IMR-90 (cell line): ENCODE measurements around the gene CMTR1. TPM values are rescaled to one million over a fixed set of nuclear protein-coding genes. Genes with fewer than 3 reads are reported as not detected.

Experiments
- ATAC-seq: fragments of 200-7000 bp; cut with Tn5 transposase; 2 replicates; pipeline ENCODE4 v1.9.1; 2020; ENCODE audit warnings: low read depth, mild to moderate bottlenecking, moderate library complexity
- BruUV-seq: library from RNA; stranded (reverse); fragments of 400-500 nt; replicated peaks from 2 replicates; lab custom pipeline; 2021; lab: Mats Ljungman, UMichigan
- CTCF ChIA-PET: fragments of 300-600 bp; formaldehyde crosslinking; extraction: SDS; loops from one replicate; lab custom pipeline; 2021; ENCODE audit warnings: antibody characterized with exemption; lab: Yijun Ruan, JAX
- POLR2A ChIA-PET: fragments of 300-600 bp; sonication (Branson Sonifier 250); formaldehyde crosslinking; loops from one replicate; lab custom pipeline; 2022; ENCODE audit warnings: antibody characterized with exemption; ENCODE audit not compliant: unreplicated experiment; lab: Charles Lee
- DNase-seq: peaks from one replicate; pipeline ENCODE4 v3.0.0; 2013
- H2AFZ ChIP-seq: replicated peaks from 2 replicates; pipeline ENCODE3; 2013; ENCODE audit warnings: low read length, mild to moderate bottlenecking; ENCODE audit not compliant: poor library complexity
- H2AK5ac ChIP-seq: 2 replicates; pipeline ENCODE4 v1.6.1; 2013; ENCODE audit warnings: low read depth, low read length, inconsistent platforms
- H2AK9ac ChIP-seq: replicated peaks from 2 replicates; pipeline ENCODE3; 2013; ENCODE audit warnings: mild to moderate bottlenecking, low read depth, low read length, moderate library complexity; ENCODE audit not compliant: poor library complexity
- H2BK120ac ChIP-seq: 2 replicates; pipeline ENCODE4 v1.6.1; 2013; ENCODE audit warnings: low read depth, low read length, inconsistent platforms
- H2BK15ac ChIP-seq: 3 replicates; pipeline ENCODE4 v1.6.1; 2013; ENCODE audit warnings: low read depth, low read length, inconsistent platforms
- H2BK20ac ChIP-seq: 2 replicates; pipeline ENCODE4 v1.6.1; 2013; ENCODE audit warnings: low read depth, mild to moderate bottlenecking, inconsistent platforms, low read length, moderate library complexity
- H2BK5ac ChIP-seq: 2 replicates; pipeline ENCODE4 v1.6.1; 2013; ENCODE audit warnings: mild to moderate bottlenecking, low read depth, low read length, inconsistent platforms; ENCODE audit not compliant: poor library complexity, severe bottlenecking
- H3K14ac ChIP-seq: replicated peaks from 2 replicates; pipeline ENCODE4 v1.6.1; 2013; ENCODE audit warnings: low read depth, low read length, inconsistent platforms
- H3K18ac ChIP-seq: 2 replicates; pipeline ENCODE4 v1.6.1; 2013; ENCODE audit warnings: low read depth, low read length, control low read depth
- H3K23ac ChIP-seq: 2 replicates; pipeline ENCODE4 v1.6.1; 2013; ENCODE audit warnings: low read depth, low read length, inconsistent platforms
- H3K27ac ChIP-seq: 2 replicates; pipeline ENCODE4 v1.5.1; 2013; ENCODE audit warnings: mild to moderate bottlenecking, control low read depth, low read length; ENCODE audit not compliant: insufficient read depth
- H3K27me3 ChIP-seq: 2 replicates; pipeline ENCODE4 v1.6.1; 2013; ENCODE audit warnings: low read length; ENCODE audit not compliant: control insufficient read depth, insufficient read depth
- H3K36me3 ChIP-seq: 2 replicates; pipeline ENCODE4 v1.6.1; 2013; ENCODE audit warnings: low read length, mixed read lengths; ENCODE audit not compliant: control insufficient read depth, insufficient read depth
- H3K4ac ChIP-seq: 2 replicates; pipeline ENCODE4 v1.6.1; 2013; ENCODE audit warnings: low read depth, low read length, inconsistent platforms
- H3K4me1 ChIP-seq: 2 replicates; pipeline ENCODE4 v1.6.1; 2013; ENCODE audit warnings: low read length, mixed read lengths; ENCODE audit not compliant: control insufficient read depth, insufficient read depth
- H3K4me2 ChIP-seq: 2 replicates; pipeline ENCODE4 v1.6.1; 2013; ENCODE audit warnings: low read depth, mild to moderate bottlenecking, control low read depth, low read length, moderate library complexity
- H3K4me3 ChIP-seq: 2 replicates; pipeline ENCODE4 v1.5.1; 2013; ENCODE audit warnings: low read depth, mild to moderate bottlenecking, control low read depth, low read length, moderate library complexity; ENCODE audit not compliant: insufficient read depth
- H3K56ac ChIP-seq: 2 replicates; pipeline ENCODE4 v1.6.1; 2013; ENCODE audit warnings: low read length, inconsistent platforms; ENCODE audit not compliant: insufficient read depth; ENCODE audit errors: extremely low read depth
- H3K79me1 ChIP-seq, 2 experiments: 2 replicates each; pipeline ENCODE4 v1.6.1; 2013; ENCODE audit warnings: low read length in 2 of 2, inconsistent platforms in 1 of 2, low read depth in 1 of 2
- H3K9ac ChIP-seq: 2 replicates; pipeline ENCODE4 v1.6.1; 2013; ENCODE audit warnings: low read depth, low read length, control low read depth
- H3K9me1 ChIP-seq: 2 replicates; pipeline ENCODE4 v1.6.1; 2013; ENCODE audit warnings: low read length, inconsistent platforms; ENCODE audit not compliant: insufficient read depth
- H3K9me3 ChIP-seq: 2 replicates; pipeline ENCODE4 v1.6.1; 2013; ENCODE audit warnings: low read length; ENCODE audit not compliant: control insufficient read depth, insufficient read depth
- H4K20me1 ChIP-seq: 2 replicates; pipeline ENCODE4 v1.6.1; 2013; ENCODE audit warnings: low read length, inconsistent platforms; ENCODE audit not compliant: insufficient read depth
- H4K5ac ChIP-seq: 2 replicates; pipeline ENCODE4 v1.6.1; 2013; ENCODE audit warnings: mild to moderate bottlenecking, low read depth, low read length, control low read depth
- H4K8ac ChIP-seq, 2 experiments: 2 replicates each; pipeline ENCODE4 v1.6.1; 2013; ENCODE audit warnings: low read depth in 2 of 2, low read length in 2 of 2, control low read depth in 1 of 2, inconsistent platforms in 1 of 2
- H4K91ac ChIP-seq: 2 replicates; pipeline ENCODE4 v1.6.1; 2013; ENCODE audit warnings: low read depth, low read length, inconsistent platforms; ENCODE audit not compliant: insufficient read depth
- FOS ChIP-seq: fragments of 150-350 bp; IDR thresholded peaks from 2 replicates; pipeline ENCODE4 v1.6.1; 2016; ENCODE audit warnings: low read depth, low read length
- RFX5 ChIP-seq: IDR thresholded peaks from 2 replicates; pipeline ENCODE4 v1.8.0; 2012; ENCODE audit warnings: low read depth, mild to moderate bottlenecking, low read length, moderate library complexity
- USF2 ChIP-seq: fragments of 150-350 bp; IDR thresholded peaks from 2 replicates; pipeline ENCODE4 v1.6.1; 2017; ENCODE audit warnings: mild to moderate bottlenecking, antibody characterized with exemption, low read length, low read depth
- WGBS, 2 experiments: methylation state at CpG; one replicate each; pipeline versions ENCODE4 v1.1.5 to v1.1.7; 2013; ENCODE audit warnings: missing lambda C conversion rate in 2 of 2; ENCODE audit not compliant: insufficient read length in 1 of 2; ENCODE audit errors: extremely low coverage in 2 of 2; 5-methylcytosine and 5-hydroxymethylcytosine counted together
- dilution Hi-C: fragments of 300-500 bp; cut with HindIII; formaldehyde crosslinking; loops from one replicate; pipeline ENCODE4 v1.14.3; 2018; ENCODE audit warnings: low sequenced_read_pairs; ENCODE audit not compliant: unreplicated experiment
- in situ Hi-C: fragments of 300-500 bp; cut with MboI; formaldehyde crosslinking; loops from 3 replicates; pipeline ENCODE4 v1.14.3; 2019; ENCODE audit warnings: low sequenced_read_pairs, inconsistent platforms, mixed read lengths
- intact Hi-C: fragments of 100-400 bp; cut with micrococcal nuclease; formaldehyde crosslinking; loops from 2 replicates; pipeline ENCODE4 v1.10.0; 2022
- polyA plus RNA-seq, 3 experiments: library from polyadenylated mRNA; depleted of rRNA; stranded (reverse); fragments of >200 nt; gene quantifications; 2 replicates each; pipeline ENCODE4 v1.2.3, GENCODE V29; 2012; ENCODE audit warnings: low replicate concordance in 1 of 3
- total RNA-seq: library from RNA; depleted of rRNA; stranded (reverse); fragments of >200 nt; gene quantifications from 2 replicates; pipeline ENCODE4 v1.2.3, GENCODE V29; 2012

CMTR1 gene
- total and polyA plus RNA-seq, 2 of the 4 experiments (the other 2 are of a cell fraction) = 22.6 to 30.1 TPM

DNA sequence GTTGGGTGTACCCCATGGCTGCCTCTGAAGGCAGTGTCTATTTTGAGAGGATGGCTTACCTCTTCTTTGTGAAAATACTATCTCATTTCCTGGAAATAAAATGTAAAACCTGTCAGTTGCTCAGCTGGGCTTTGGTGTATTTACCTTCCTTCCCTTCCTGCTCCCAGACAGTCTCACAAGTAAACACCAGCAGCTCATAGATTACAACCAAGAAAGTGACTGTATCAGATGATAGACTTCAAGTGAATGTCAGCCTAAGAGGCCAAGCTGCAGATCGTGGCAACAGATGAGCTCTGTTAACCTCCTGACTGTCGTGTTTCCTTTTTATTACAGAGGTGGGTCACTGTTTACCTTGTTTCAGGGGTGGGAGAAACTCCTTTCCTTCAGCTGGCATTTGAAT lies 41.9 kb upstream of the CMTR1 start:
- Histone ChIP-seq H3K4me1 (no peaks in the 10 kb centered on the region), H3K27ac (no peak overlapping the region), H3K9me1 (0 out of 2 replicates have a peak, but pooled peaks cover 3% of the 10 kb centered on the region), H3K23ac (no peak overlapping the region), H3K27me3 (no peaks in the 10 kb centered on the region), H2BK120ac (no peak overlapping the region), H3K4me3 (no peak overlapping the region), H3K79me1 (peaks cover 0 to 4% of the 10 kb centered on the region in 2 experiments; a peak in 1 of 4 replicates), H3K9ac (no peak overlapping the region), H3K4me2 (no peak overlapping the region), H2BK15ac (no peak overlapping the region), H2BK20ac (no peak overlapping the region), H4K5ac (no peak overlapping the region), H2BK5ac (no peak overlapping the region), H3K56ac (no peak overlapping the region), H3K36me3 (peaks cover 38% of the 10 kb centered on the region), H4K8ac (no peak overlapping the region), H2AK5ac (no peak overlapping the region), H2AK9ac (no peak overlapping the region), H3K14ac (no peak overlapping the region), H3K4ac (no peak overlapping the region), H2AFZ (no peak overlapping the region), H4K91ac (no peak overlapping the region), H3K9me3 (no peaks in the 10 kb centered on the region), H3K18ac (no peak overlapping the region), H4K20me1 (no peaks in the 10 kb centered on the region)
- ATAC-seq (no peak), DNase-seq (no peak)
- POLR2A ChIA-PET = no interaction called here
- CTCF ChIA-PET = no interaction called here
- 80% methylated on average over 1 of the region's 2 CpGs; no CpG with 5 or more reads in 1 of the 2 experiments for WGBS, 2 experiments
- dilution Hi-C loops (no loop called here), intact Hi-C loops (no loop called here), in situ Hi-C loops (no loop called here)
- no peak for TF ChIP-seq FOS
- no peak for TF ChIP-seq USF2
- no peak for TF ChIP-seq RFX5
- no TSS peak for BruUV-seq
